ENCODE measurements around the gene DCST2. TPM values are rescaled to one million over a fixed set of nuclear protein-coding genes. Genes with fewer than 3 reads are reported as not detected.
"Not testable (repeated sequence)": the region's sequence is repeated elsewhere in the genome, so short reads cannot be mapped to it uniquely, and the experiment has no call there.

The DCST2 gene
- total RNA-seq, 2 donors from 2014 or later, result 0.94 to 1.3 TPM

GRCh38 chr1:154982897-154983648 is 50.5 kb downstream of the DCST2 start, which contains the start of gene FLAD1:
FLAD1 (plus strand) TSS chr1:154983344; CDS start chr1:154983695, 351 bp downstream.
- peak; percentile 99 for ATAC-seq

DNA sequence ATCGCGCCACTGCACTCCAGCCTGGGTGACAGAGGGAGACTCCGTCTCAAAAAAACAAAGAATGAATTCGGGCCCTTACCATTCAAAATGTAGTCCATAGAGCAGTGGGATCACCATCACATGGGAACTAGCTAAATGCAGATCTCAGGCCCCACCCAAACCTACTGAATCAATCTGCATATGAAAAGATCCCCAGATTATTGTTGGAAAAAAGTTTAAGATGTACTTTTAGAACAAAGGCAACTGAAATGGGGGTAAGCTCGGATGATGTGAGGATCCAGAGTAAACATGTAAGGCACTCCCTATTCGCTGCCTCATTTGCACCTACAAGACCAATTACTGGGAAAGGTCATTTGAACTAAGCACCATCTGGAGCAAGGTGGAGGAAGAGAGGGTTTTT is 51.2 kb downstream of the DCST2 start:
- no peak overlapping the region for H3K27ac Mint-ChIP-seq

More at GRCh38 chr1:154982897-154983648, 50.5 kb downstream of the DCST2 start, which contains the start of gene FLAD1:
- Mint-ChIP-seq H3K4me1 (peaks cover 9% of the 10 kb centered on the region), H3K36me3 (ENCODE audit: low read depth) (no peaks in the 10 kb centered on the region), H3K27ac (no peak within 1 kb of the TSS), H3K4me3 (no peak within 1 kb of the TSS), H3K27me3 (no peaks in the 10 kb centered on the region)
- no peaks in the 10 kb centered on the region for H3K9me3 ChIP-seq (ENCODE audit: control insufficient read depth, low read length, poor library complexity, severe bottlenecking)
- DNase-seq, result peak; percentile 85 to 92 (median 85)

GRCh38 chr1:154978360-154978759 is 55.2 kb downstream of the DCST2 start:
- H3K9me3 ChIP-seq (ENCODE audit: control insufficient read depth, low read length, poor library complexity, severe bottlenecking), result no peaks in the 10 kb centered on the region
- Mint-ChIP-seq H3K27ac (no peak overlapping the region), H3K27me3 (no peaks in the 10 kb centered on the region)

More for the DNA sequence above, 51.2 kb downstream of the DCST2 start:
- H3K4me3 Mint-ChIP-seq, result no peak overlapping the region
- ATAC-seq (no peak), DNase-seq (no peak)
- H3K4me1 Mint-ChIP-seq, result peaks cover 14% of the 10 kb centered on the region
- H3K9me3 ChIP-seq (ENCODE audit: control insufficient read depth, low read length, poor library complexity, severe bottlenecking), result no peaks in the 10 kb centered on the region
- H3K27me3 Mint-ChIP-seq, result no peaks in the 10 kb centered on the region
- H3K36me3 Mint-ChIP-seq (ENCODE audit: low read depth), result no peaks in the 10 kb centered on the region

DNA sequence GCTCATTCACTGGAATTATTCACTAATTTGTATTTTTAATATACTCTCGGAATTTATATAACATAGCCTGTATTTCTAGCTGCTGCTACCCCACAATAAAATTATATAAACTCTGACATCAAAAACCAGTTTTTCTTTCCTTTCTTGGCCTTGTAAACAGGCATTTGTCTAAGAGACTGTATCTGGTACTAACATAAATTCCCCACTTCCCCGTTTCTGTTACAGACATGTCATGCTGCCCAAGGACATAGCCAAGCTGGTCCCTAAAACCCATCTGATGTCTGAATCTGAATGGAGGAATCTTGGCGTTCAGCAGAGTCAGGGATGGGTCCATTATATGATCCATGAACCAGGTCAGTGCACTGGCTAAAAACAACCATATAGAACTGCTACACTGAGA is 55.8 kb downstream of the DCST2 start:
- ATAC-seq; H3K9me3 ChIP-seq (ENCODE audit: control insufficient read depth, low read length, poor library complexity, severe bottlenecking); H3K36me3 Mint-ChIP-seq (ENCODE audit: low read depth); DNase-seq; H3K27ac Mint-ChIP-seq; H3K27me3 Mint-ChIP-seq; H3K4me3 Mint-ChIP-seq; H3K4me1 Mint-ChIP-seq: not testable (repeated sequence)

More at GRCh38 chr1:154978360-154978759, 55.2 kb downstream of the DCST2 start:
- Mint-ChIP-seq H3K36me3 (ENCODE audit: low read depth) (no peaks in the 10 kb centered on the region), H3K4me3 (no peak overlapping the region), H3K4me1 (peaks cover 5% of the 10 kb centered on the region)
- DNase-seq (no peak), ATAC-seq (no peak)

DNA sequence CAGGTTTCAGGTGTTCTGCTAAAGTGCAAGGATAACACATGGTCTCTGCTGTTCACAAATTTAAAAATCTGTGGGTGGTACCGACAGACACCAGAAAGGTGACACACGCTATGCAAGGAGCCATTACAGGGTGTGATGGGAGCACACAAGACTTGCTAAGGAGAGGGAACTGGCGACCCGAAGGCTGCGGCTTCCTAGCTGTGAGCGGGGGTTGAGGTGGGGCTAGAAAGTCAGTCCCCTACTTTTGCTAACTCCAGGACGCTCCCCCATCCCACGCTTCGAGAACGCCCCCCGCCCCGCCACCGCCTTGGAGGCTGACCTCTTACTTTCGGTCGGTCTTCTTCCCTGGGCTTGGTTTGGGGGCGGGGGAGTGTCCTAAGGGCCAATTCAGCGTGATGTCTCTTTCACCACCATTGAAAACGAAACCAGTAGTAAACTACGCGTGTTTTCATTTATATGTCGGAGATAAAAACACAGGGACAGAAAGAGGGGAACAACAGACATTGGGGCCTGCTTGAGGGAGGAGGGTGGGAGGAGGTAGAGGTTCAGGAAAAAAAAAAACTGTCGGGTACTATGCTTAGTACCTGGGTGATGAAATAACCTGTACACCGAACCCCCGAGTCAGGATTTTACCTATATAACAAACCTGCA is 58.0 kb downstream of the DCST2 start:
- Mint-ChIP-seq H3K4me3 (no peak overlapping the region), H3K27me3 (no peaks in the 10 kb centered on the region), H3K4me1 (peaks cover 25% of the 10 kb centered on the region), H3K27ac (no peak overlapping the region), H3K36me3 (ENCODE audit: low read depth) (no peaks in the 10 kb centered on the region)
- DNase-seq (peak in 1 of 3 donors; percentile 37), ATAC-seq (no peak)
- H3K9me3 ChIP-seq (ENCODE audit: control insufficient read depth, low read length, poor library complexity, severe bottlenecking), result no peaks in the 10 kb centered on the region

DNA sequence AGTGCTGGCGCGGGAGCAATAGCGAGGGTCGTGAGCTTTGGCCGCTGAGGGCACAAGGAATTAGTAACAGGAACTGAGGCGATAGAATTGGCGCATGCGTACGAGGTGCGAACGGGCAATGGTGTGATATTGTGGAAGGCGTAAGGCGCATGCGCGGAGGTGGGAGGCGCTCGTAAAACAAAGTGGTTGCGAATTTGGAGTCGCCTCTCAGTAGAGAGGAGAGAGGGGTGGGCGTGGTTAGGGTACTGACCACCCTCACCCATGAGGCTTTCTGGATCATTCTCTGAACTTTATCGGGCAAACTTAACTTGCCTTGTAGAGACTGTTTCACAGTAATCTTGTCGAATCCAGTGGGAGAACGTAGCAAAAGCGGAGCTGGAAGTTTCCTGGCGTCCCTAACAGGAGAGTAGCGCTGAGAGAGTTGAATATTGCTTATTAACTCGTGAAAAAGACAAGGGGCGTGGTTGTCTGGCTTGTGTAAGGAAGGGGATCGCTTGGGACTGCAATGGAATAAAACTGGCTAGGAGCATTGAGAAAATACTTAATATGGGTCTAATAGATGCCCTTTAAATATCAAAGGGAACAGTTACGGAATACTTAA is 58.7 kb downstream of the DCST2 start:
- Mint-ChIP-seq H3K4me3 (no peak overlapping the region), H3K27me3 (no peaks in the 10 kb centered on the region), H3K27ac (no peak overlapping the region), H3K4me1 (peaks cover 25% of the 10 kb centered on the region), H3K36me3 (ENCODE audit: low read depth) (no peaks in the 10 kb centered on the region)
- H3K9me3 ChIP-seq (ENCODE audit: control insufficient read depth, low read length, poor library complexity, severe bottlenecking), result no peaks in the 10 kb centered on the region
- DNase-seq (peak; percentile 86 to 90 (median 88)), ATAC-seq (peak; percentile 51)

DNA sequence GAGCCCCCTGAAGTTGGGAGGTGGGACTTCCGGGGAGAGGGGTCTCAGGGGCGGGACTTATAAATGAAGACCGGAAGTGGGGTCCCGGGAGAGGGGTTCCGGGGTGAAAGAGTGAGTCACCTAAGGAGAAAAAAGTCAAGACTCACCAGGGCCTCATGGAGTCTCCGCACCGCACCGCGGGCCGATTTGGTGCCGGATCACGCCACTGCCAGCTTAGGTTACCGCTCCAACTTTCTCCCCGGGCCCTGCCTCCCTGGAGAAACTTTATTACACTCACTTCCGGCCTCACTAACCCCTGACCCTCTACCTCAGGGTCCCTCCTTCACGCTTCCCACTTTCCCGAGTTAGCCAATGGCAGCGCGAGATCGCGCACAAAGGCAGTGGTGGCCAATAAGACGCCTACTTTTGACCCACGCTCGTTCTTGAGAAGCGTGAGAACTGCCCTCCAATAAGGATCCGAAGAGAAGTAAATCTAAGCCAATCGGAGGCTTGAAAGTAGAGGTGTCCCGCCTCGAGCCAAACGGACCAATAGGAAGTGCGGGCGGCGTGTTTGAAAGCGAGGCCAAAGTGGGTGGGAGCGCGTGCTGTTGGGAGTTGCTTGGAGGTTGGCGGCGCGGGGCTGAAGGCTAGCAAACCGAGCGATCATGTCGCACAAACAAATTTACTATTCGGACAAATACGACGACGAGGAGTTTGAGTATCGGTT is 59.3 kb downstream of the DCST2 start, which contains the start of gene CKS1B:
TSS of gene CKS1B (plus strand) at position 580 of the 706 bp plus-strand sequence. CDS start at position 645, 65 bp downstream.
- no peak within 1 kb of the TSS for H3K4me3 Mint-ChIP-seq
- DNase-seq (peak; percentile 86 to 94 (median 91)), ATAC-seq (peak; percentile 86)
- H3K27ac Mint-ChIP-seq, result no peak within 1 kb of the TSS
- H3K36me3 Mint-ChIP-seq (ENCODE audit: low read depth), result peaks cover 3% of the 10 kb centered on the region
- no peaks in the 10 kb centered on the region for H3K9me3 ChIP-seq (ENCODE audit: control insufficient read depth, low read length, poor library complexity, severe bottlenecking)
- H3K4me1 Mint-ChIP-seq, result peaks cover 29% of the 10 kb centered on the region
- H3K27me3 Mint-ChIP-seq, result no peaks in the 10 kb centered on the region

- Mint-ChIP-seq H3K4me3 (no peak overlapping the region), H3K27ac (no peak overlapping the region), H3K27me3 (no peaks in the 10 kb centered on the region), H3K36me3 (ENCODE audit: low read depth) (peaks cover 6% of the 10 kb centered on the region), H3K4me1 (peaks cover 29% of the 10 kb centered on the region)
- no peaks in the 10 kb centered on the region for H3K9me3 ChIP-seq (ENCODE audit: control insufficient read depth, low read length, poor library complexity, severe bottlenecking)
- ATAC-seq, result peak; percentile 18
- DNase-seq, result peak; percentile 80 to 85 (median 82)
These were observed 60.1 kb downstream of the DCST2 start for GRCh38 chr1:154973344-154974101.

DNA sequence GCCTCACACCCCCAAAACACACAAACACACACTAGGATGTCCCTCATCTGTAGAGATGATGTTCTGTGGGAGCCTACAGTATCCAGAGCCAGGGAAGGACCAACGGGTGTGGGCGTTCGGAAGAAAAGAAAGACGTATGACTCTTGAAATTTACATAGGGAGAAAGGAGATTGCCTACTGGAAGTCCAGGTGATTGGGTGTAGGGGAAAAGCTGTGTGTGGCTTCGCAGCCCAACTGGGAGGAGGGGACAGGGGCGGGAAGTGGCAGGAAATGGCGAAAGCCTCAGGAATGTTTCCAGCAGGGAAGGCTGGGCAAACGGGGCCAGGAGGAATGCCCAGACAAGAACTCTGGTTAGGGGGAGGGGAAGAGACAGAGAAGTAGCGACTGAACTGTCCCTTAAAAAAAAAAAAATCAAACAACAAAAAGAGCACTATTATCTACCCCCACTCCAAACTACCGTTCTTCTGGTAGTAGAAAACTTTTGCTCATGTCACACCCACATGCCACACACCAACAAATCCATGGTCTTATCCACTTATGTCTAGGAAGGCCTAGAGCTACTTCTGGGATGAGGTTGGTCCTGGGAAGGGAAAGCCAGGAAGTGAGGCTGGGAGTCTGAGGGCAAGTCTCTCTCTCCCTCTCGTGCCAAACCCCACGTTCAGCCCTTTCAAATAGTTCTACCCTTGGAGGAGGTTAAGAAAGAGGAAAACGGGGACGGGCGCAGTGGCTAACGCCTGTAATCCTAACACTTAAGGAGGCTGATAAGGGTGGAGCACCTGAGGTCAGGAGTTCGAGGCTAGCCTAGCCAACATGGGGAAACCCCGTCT is 60.9 kb downstream of the DCST2 start:
- no peak for DNase-seq
- peaks cover 27% of the 10 kb centered on the region for H3K4me1 Mint-ChIP-seq
- no peak overlapping the region for H3K4me3 Mint-ChIP-seq
- no peak overlapping the region for H3K27ac Mint-ChIP-seq
- ATAC-seq, result no peak
- no peaks in the 10 kb centered on the region for H3K27me3 Mint-ChIP-seq
- H3K9me3 ChIP-seq (ENCODE audit: control insufficient read depth, low read length, poor library complexity, severe bottlenecking), result no peaks in the 10 kb centered on the region
- H3K36me3 Mint-ChIP-seq (ENCODE audit: low read depth), result peaks cover 9% of the 10 kb centered on the region

GRCh38 chr1:154972213-154972516 is 61.4 kb downstream of the DCST2 start:
- no peak for ATAC-seq
- Mint-ChIP-seq H3K27ac (no peak overlapping the region), H3K27me3 (no peaks in the 10 kb centered on the region), H3K4me1 (peaks cover 26% of the 10 kb centered on the region), H3K4me3 (no peak overlapping the region), H3K36me3 (ENCODE audit: low read depth) (peaks cover 9% of the 10 kb centered on the region)
- no peak for DNase-seq
- H3K9me3 ChIP-seq (ENCODE audit: control insufficient read depth, low read length, poor library complexity, severe bottlenecking), result no peaks in the 10 kb centered on the region

- H3K9me3 ChIP-seq (ENCODE audit: control insufficient read depth, low read length, poor library complexity, severe bottlenecking), result no peaks in the 10 kb centered on the region
- Mint-ChIP-seq H3K4me1 (peaks cover 27% of the 10 kb centered on the region), H3K36me3 (ENCODE audit: low read depth) (peaks cover 9% of the 10 kb centered on the region), H3K27me3 (no peaks in the 10 kb centered on the region), H3K4me3 (peak overlapping the region; percentile 57), H3K27ac (no peak overlapping the region)
- no peak for DNase-seq
- no peak for ATAC-seq
These were observed 62.1 kb downstream of the DCST2 start for GRCh38 chr1:154971341-154971998.
